ENCODE data around the gene KCNQ2.

Gene KCNQ2

GRCh38 chr20:63400486-63401210 is 71.8 kb downstream of the KCNQ2 start:
- DNase-seq, result no peak

- no peak for DNase-seq
These were observed 72.7 kb downstream of the KCNQ2 start for GRCh38 chr20:63399596-63400375.

- no peak for DNase-seq
These were observed 73.5 kb downstream of the KCNQ2 start for GRCh38 chr20:63398744-63399514.

- no peak for DNase-seq
These were observed 74.5 kb downstream of the KCNQ2 start for GRCh38 chr20:63397946-63398450.

- no peak for DNase-seq
These were observed 75.2 kb downstream of the KCNQ2 start for GRCh38 chr20:63397155-63397843.

- no peak for DNase-seq
These were observed 76.2 kb downstream of the KCNQ2 start for GRCh38 chr20:63396300-63396699.

- DNase-seq, result no peak
These were observed 76.7 kb downstream of the KCNQ2 start for GRCh38 chr20:63395723-63396122.

- no peak for DNase-seq
These were observed 77.5 kb downstream of the KCNQ2 start for GRCh38 chr20:63394920-63395455.

GRCh38 chr20:63394069-63394919 is 78.2 kb downstream of the KCNQ2 start:
- DNase-seq, result no peak

GRCh38 chr20:63393566-63393965 is 78.9 kb downstream of the KCNQ2 start:
- DNase-seq, result no peak

- no peak for DNase-seq
These were observed 79.7 kb downstream of the KCNQ2 start for GRCh38 chr20:63392465-63393365.

- DNase-seq, result no peak
These were observed 84.5 kb downstream of the KCNQ2 start for GRCh38 chr20:63387917-63388316.

GRCh38 chr20:63387393-63387792 is 85.1 kb downstream of the KCNQ2 start:
- DNase-seq, result no peak

GRCh38 chr20:63386491-63386890 is 86.0 kb downstream of the KCNQ2 start:
- no peak for DNase-seq

- DNase-seq, result no peak
These were observed 86.6 kb downstream of the KCNQ2 start for GRCh38 chr20:63385819-63386218.

GRCh38 chr20:63384336-63384735 is 88.1 kb downstream of the KCNQ2 start:
- DNase-seq, result no peak

GRCh38 chr20:63383556-63383955 is 88.9 kb downstream of the KCNQ2 start:
- no peak for DNase-seq

- DNase-seq, result no peak
These were observed 89.7 kb downstream of the KCNQ2 start for GRCh38 chr20:63382551-63383300.

- no peak for DNase-seq
These were observed 90.5 kb downstream of the KCNQ2 start for GRCh38 chr20:63381781-63382431.

All from NCI-H2029 (cell line).